BE2C (cell line): ENCODE results near the gene PARN.

Source experiments
- DNase-seq: peaks from one replicate; pipeline ENCODE4 v3.0.0-alpha.2; 2020
- H3K27me3 ChIP-seq: fragments of 250-450 bp; sonication (Bioruptor Pico); 2 replicates; pipeline ENCODE4 v1.5.1; 2020; ENCODE audit warnings: mild to moderate bottlenecking
- H3K36me3 ChIP-seq: fragments of 250-450 bp; sonication (Bioruptor Pico); 2 replicates; pipeline ENCODE4 v1.5.1; 2020; ENCODE audit warnings: mild to moderate bottlenecking
- H3K4me1 ChIP-seq: fragments of 250-450 bp; sonication (Bioruptor Pico); 2 replicates; pipeline ENCODE4 v1.5.1; 2020
- H3K4me3 ChIP-seq: 2 replicates; pipeline ENCODE4 v1.5.1; 2011; ENCODE audit warnings: low read depth, low read length
- H3K9me3 ChIP-seq: fragments of 250-450 bp; sonication (Bioruptor Pico); 2 replicates; pipeline ENCODE4 v1.5.1; 2020
- CTCF ChIP-seq: IDR thresholded peaks from 2 replicates; pipeline ENCODE4 v1.5.1; 2012; ENCODE audit warnings: mild to moderate bottlenecking, low read depth, low read length

PARN gene

DNA sequence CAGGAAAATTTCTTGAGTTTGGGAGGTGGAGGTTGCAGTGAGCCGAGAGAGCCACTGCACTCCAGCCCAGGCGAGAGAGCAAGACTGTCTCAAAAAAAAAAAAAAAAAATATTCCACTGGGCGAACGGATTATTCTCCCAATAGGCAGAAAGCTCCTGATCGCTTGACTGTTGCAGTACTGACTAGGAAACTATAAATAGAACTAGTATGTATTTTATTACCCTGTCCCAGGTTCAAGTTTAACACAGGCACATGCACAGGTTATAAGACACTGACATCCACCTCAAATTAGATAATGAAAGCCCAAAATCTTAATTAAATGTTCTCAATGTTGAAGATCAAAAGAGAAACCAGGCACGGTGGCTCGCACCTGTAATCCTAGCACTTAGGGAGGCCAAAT lies 11.5 kb downstream of the PARN start:
- DNase-seq, result no peak
- peaks cover 18% of the 10 kb centered on the region for H3K36me3 ChIP-seq
- H3K9me3 ChIP-seq, result no peaks in the 10 kb centered on the region
- TF ChIP-seq CTCF, result no peak
- no peaks in the 10 kb centered on the region for H3K27me3 ChIP-seq
- H3K4me1 ChIP-seq, result no peaks in the 10 kb centered on the region
- H3K4me3 ChIP-seq, result no peak overlapping the region

GRCh38 chr16:14616280-14616679 lies 13.8 kb downstream of the PARN start:
- no peaks in the 10 kb centered on the region for H3K27me3 ChIP-seq
- no peaks in the 10 kb centered on the region for H3K9me3 ChIP-seq
- H3K4me3 ChIP-seq, result no peak overlapping the region
- DNase-seq, result no peak
- TF ChIP-seq CTCF, result no peak
- peaks cover 9% of the 10 kb centered on the region for H3K36me3 ChIP-seq
- no peaks in the 10 kb centered on the region for H3K4me1 ChIP-seq

DNA sequence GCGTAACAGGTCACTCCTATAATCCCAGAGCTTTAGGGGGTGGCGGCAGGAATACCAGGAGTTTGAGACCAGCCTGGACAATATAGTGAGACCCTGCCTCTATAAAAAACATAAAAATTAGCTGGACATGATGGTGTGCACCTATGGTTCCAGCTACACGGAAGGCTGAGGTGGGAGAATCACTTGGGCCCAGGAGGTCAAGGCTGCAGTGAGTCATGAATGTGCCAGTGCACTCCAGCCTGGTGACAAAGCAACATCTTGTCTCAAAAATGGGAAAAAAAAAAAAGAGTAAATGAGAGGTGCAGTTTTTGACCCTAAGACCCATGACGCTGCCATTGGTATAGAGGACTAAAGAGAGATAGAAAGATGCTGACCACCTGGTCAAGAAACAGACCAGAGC lies 16.1 kb downstream of the PARN start:
- Histone ChIP-seq H3K36me3 (peaks cover 9% of the 10 kb centered on the region), H3K4me3 (no peak overlapping the region), H3K9me3 (no peaks in the 10 kb centered on the region), H3K4me1 (no peaks in the 10 kb centered on the region), H3K27me3 (no peaks in the 10 kb centered on the region)
- no peak for DNase-seq
- no peak for TF ChIP-seq CTCF

DNA sequence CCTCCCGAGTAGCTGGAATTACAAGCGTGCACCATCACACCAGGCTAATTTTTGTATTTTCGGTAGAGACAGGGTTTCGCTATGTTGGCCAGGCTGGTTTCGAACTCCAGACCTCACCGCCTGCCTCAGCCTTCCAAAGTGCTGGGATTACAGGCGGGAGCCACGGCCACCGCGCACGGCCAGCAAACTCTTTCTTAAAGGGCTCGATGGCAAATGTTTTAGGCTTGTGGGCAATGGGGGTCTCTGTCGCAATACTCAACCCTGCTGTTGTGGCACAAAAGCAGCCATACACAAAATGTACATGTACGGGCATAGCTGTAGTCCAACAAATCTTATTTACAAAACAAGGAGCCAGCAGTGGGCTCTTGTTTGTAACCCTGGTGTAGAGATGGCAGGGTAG lies 18.4 kb downstream of the PARN start:
- TF ChIP-seq CTCF, result no peak
- DNase-seq, result no peak
- H3K36me3 ChIP-seq, result peaks cover 15% of the 10 kb centered on the region
- H3K27me3 ChIP-seq, result no peaks in the 10 kb centered on the region
- H3K4me3 ChIP-seq, result no peak overlapping the region
- H3K4me1 ChIP-seq, result no peaks in the 10 kb centered on the region
- H3K9me3 ChIP-seq, result no peaks in the 10 kb centered on the region

- Histone ChIP-seq H3K4me3 (no peak overlapping the region), H3K27me3 (no peaks in the 10 kb centered on the region), H3K36me3 (peaks cover 10% of the 10 kb centered on the region), H3K4me1 (no peaks in the 10 kb centered on the region), H3K9me3 (no peaks in the 10 kb centered on the region)
- DNase-seq, result no peak
- no peak for TF ChIP-seq CTCF
These were observed 20.3 kb downstream of the PARN start for GRCh38 chr16:14609716-14610115.

DNA sequence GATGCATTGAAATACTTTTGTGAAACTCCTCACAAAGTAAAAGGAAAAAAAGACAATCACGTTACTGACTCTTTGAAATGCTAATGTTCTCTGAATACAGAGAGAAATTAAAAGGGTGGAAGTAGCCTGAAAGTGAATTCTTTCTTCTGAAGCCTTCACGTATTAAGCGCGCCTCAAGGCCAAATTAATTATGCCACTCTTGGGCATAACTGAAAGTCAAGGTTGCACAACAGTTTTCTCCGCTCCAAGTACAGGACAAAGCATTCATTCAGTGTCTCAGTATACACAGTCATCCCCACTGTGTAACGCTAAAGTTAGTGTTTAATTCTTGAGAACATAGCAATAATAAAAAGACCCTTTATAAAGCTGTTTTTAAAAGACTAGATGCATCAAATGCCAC lies 21.5 kb downstream of the PARN start:
- DNase-seq, result no peak
- Histone ChIP-seq H3K9me3 (no peaks in the 10 kb centered on the region), H3K27me3 (no peaks in the 10 kb centered on the region), H3K4me1 (no peaks in the 10 kb centered on the region), H3K4me3 (no peak overlapping the region), H3K36me3 (peaks cover 9% of the 10 kb centered on the region)
- no peak for TF ChIP-seq CTCF
